H1 (cell line): Measurements from ENCODE around the gene LSM5.

Experiments used
- CTCF ChIP-seq, 3 experiments: IDR thresholded peaks; 1 replicate in 2 of 3; 2 replicates in 1 of 3; pipeline versions ENCODE4 v1.5.1 to v1.6.1; 2011; ENCODE audit warnings: low read length in 3 of 3, mild to moderate bottlenecking in 3 of 3, inconsistent platforms in 2 of 3, low read depth in 1 of 3, moderate library complexity in 1 of 3; ENCODE audit not compliant: insufficient read depth in 1 of 3; ENCODE audit errors: control extremely low read depth in 1 of 3
- EP300 ChIP-seq, 2 experiments: IDR thresholded peaks; 1 replicate in 1 of 2; 2 replicates in 1 of 2; pipeline ENCODE4 v1.6.1; 2011 to 2012; ENCODE audit warnings: low read depth in 2 of 2, low read length in 2 of 2, mild to moderate bottlenecking in 2 of 2, borderline replicate concordance in 1 of 2, inconsistent platforms in 1 of 2, moderate library complexity in 1 of 2
- EZH2 ChIP-seq: fragments of 200-600 bp; sonication (generic); IDR thresholded peaks from 2 replicates; pipeline ENCODE4 v1.7.1; 2012; ENCODE audit warnings: low read depth, mild to moderate bottlenecking, moderate library complexity, low read length, inconsistent platforms; ENCODE audit not compliant: severe bottlenecking
- JUND ChIP-seq: IDR thresholded peaks from 2 replicates; pipeline ENCODE4 v1.6.1; 2011; ENCODE audit warnings: mild to moderate bottlenecking, improper control_type of control experiment, low read length
- POLR2A ChIP-seq, 2 experiments: IDR thresholded peaks; 1 replicate in 1 of 2; 2 replicates in 1 of 2; pipeline ENCODE4 v1.6.1; 2011; ENCODE audit warnings: low read depth in 2 of 2, low read length in 2 of 2, mild to moderate bottlenecking in 2 of 2; ENCODE audit errors: control extremely low read depth in 1 of 2
- RXRA ChIP-seq: IDR thresholded peaks from 2 replicates; pipeline ENCODE4 v1.6.1; 2011; ENCODE audit warnings: low read depth, mild to moderate bottlenecking, low read length, moderate library complexity; ENCODE audit not compliant: insufficient read depth
- TAF7 ChIP-seq: optimal IDR thresholded peaks from 2 replicates; pipeline ENCODE3; 2011; ENCODE audit warnings: low read depth, mild to moderate bottlenecking, inconsistent platforms, low read length, moderate library complexity, borderline replicate concordance

DNA sequence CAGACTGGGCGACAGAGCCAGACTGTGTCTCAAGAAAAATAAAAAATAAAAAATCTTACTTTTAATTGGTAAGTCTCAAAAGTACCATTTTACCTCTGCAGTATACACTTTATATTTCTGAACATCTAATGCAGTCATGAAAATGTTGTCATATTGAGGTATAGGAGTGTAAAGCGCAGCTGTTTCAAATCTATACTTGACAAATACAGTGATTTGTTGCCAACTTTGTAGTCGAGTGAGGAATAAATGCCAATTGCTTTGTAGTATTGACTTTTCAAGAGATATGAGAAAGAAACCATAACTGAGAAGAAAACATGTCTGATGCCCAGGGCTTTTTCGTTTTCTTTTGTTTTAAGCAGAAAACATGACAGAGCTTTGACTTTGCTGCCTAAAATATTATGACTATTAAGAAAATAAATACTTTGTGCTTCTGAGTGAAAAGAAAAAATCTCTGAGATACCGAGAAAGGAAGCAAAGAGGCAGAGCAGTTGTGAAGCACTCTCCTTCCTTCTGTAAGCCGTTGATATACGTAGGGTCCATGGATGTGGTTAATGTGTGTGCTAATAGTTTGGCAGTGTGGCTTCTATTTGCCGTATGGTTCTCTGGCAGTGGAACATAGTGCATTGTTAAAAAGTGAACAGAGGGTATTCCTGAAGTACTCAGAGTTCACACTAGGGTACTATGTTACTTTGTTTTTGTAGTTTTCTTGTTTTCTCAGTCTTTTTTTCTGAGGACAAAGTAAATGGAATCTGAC is 43.3 kb upstream of the LSM5 start:
- TF ChIP-seq EZH2 (no peak), TAF7 (no peak), RXRA (no peak), EP300 (IDR thresholded peaks at IDR 0.05; ENCODE audit: borderline replicate concordance in 1 of 2, low read depth in 2 of 2, low read length in 2 of 2) (no peak), POLR2A (IDR thresholded peaks at IDR 0.05; ENCODE audit: control extremely low read depth in 1 of 2, low read depth in 2 of 2, low read length in 2 of 2) (no peak), JUND (no peak), CTCF (IDR thresholded peaks at IDR 0.05; ENCODE audit: control extremely low read depth in 1 of 3, insufficient read depth in 1 of 3, low read depth in 1 of 3, low read length in 3 of 3) (no peak)
